Progenitor cell of endocrine pancreas (in vitro differentiated cells): ENCODE data around the gene C19orf85. TPM values are rescaled to one million over a fixed set of nuclear protein-coding genes. Genes with fewer than 3 reads are reported as not detected.
"Not testable (repeated sequence)": the region's sequence is repeated elsewhere in the genome, so short reads cannot be mapped to it uniquely, and the experiment has no call there.

ENCODE experiments used
- DNase-seq: peaks from one replicate; pipeline ENCODE4 v3.0.0; 2021; ENCODE audit warnings: low spot score; ENCODE audit not compliant: unreplicated experiment
- H3K27ac Mint-ChIP-seq: 2 replicates; pipeline ENCODE4 v1.8.0; 2021; ENCODE audit warnings: mild to moderate bottlenecking, moderate library complexity, mixed read lengths
- H3K27me3 Mint-ChIP-seq: 2 replicates; pipeline ENCODE4 v1.8.0; 2021; ENCODE audit warnings: mixed read lengths
- H3K36me3 Mint-ChIP-seq: 2 replicates; pipeline ENCODE4 v1.8.0; 2022; ENCODE audit warnings: mixed read lengths; ENCODE audit not compliant: insufficient read depth
- H3K4me1 Mint-ChIP-seq: 2 replicates; pipeline ENCODE4 v1.8.0; 2021; ENCODE audit warnings: low read depth, mixed read lengths
- H3K4me3 Mint-ChIP-seq: 2 replicates; pipeline ENCODE4 v1.8.0; 2021; ENCODE audit warnings: low read depth, mild to moderate bottlenecking, moderate library complexity, mixed read lengths
- H3K9me3 Mint-ChIP-seq: 2 replicates; pipeline ENCODE4 v1.8.0; 2021; ENCODE audit warnings: low read depth, mixed read lengths
- CTCF ChIP-seq: fragments of 200-600 bp; sonication (generic); IDR thresholded peaks from one replicate; pipeline ENCODE4 v1.5.0; 2021; ENCODE audit warnings: antibody characterized with exemption, mild to moderate bottlenecking; ENCODE audit not compliant: unreplicated experiment
- total RNA-seq: library from RNA; stranded (reverse); gene quantifications from 2 replicates; pipeline ENCODE4 v1.2.1, GENCODE V29; 2021

C19orf85 gene
- total RNA-seq, 1 donor from 2014 or later, result not detected

- H3K9me3 Mint-ChIP-seq, result peaks cover 3% of the 10 kb centered on the region
- no peaks in the 10 kb centered on the region for H3K36me3 Mint-ChIP-seq
- peaks cover 45% of the 10 kb centered on the region for H3K27me3 Mint-ChIP-seq
- H3K4me3 Mint-ChIP-seq, result no peak overlapping the region
- H3K4me1 Mint-ChIP-seq, result no peaks in the 10 kb centered on the region
- no peak overlapping the region for H3K27ac Mint-ChIP-seq
- no peak for DNase-seq
- TF ChIP-seq CTCF, result no peak
Measured at GRCh38 chr19:55503157-55503501, 38.6 kb upstream of the C19orf85 start.

GRCh38 chr19:55502197-55502952, 37.8 kb upstream of the C19orf85 start:
- Mint-ChIP-seq H3K27me3 (peaks cover 40% of the 10 kb centered on the region), H3K9me3 (peaks cover 3% of the 10 kb centered on the region), H3K27ac (no peak overlapping the region), H3K4me1 (no peaks in the 10 kb centered on the region), H3K36me3 (no peaks in the 10 kb centered on the region), H3K4me3 (no peak overlapping the region)
- no peak for DNase-seq
- no peak for TF ChIP-seq CTCF

DNA sequence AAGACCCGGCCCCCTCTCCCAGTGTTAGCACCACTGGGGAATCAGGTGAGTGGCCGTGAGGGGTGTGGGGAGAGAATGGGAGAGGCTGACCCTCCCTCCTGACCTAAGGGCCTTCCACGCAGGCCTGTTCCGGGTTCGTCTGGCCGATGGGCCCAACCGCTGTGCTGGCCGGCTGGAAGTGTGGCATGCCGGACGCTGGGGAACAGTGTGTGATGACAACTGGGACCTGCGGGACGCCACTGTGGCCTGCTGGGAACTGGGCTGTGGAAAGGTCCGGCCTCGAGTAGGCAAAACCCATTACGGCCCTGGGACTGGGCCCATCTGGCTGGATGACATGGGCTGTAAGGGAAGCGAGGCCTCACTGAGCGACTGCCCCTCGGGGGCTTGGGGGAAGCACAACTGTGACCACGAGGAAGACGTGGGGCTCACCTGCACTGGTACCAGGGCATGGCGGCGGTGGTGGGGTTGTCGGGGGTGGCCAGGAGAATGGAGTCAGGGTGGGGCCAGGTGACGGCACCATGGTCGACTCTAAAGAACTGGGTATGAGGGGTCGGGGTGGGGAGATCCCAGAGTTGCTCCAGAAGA, 35.9 kb upstream of the C19orf85 start:
- peaks cover 3% of the 10 kb centered on the region for H3K9me3 Mint-ChIP-seq
- H3K36me3 Mint-ChIP-seq, result no peaks in the 10 kb centered on the region
- no peaks in the 10 kb centered on the region for H3K4me1 Mint-ChIP-seq
- H3K27ac Mint-ChIP-seq, result no peak overlapping the region
- TF ChIP-seq CTCF, result no peak
- no peak overlapping the region for H3K4me3 Mint-ChIP-seq
- peaks cover 37% of the 10 kb centered on the region for H3K27me3 Mint-ChIP-seq
- DNase-seq, result no peak

DNA sequence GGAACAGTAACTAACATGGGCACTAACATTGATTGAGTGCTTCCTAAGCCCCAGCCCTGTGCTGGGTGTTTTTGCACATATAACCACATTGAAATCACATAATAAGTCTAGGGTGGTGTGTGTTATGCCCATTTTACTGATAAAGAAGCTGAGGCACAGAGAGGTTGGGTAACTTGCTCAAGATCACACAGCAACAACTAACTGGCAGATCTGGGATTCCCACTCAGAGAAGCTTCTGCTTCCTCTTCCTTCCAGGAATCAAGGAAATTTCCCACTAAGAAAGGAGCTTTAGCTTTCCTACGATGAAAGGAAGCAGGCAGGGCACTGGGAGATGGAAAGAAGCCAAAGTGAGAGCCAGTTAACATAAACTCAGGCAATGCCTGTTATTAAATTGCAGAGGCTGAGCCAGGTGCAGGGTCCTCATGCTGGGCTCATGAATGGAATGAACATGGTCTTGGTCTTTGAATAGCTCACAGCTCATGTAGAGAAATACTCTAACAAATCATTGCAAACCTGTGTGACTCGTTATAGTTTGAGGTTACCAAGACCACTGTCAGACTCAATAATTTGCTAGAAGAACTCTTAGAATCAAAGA, 33.8 kb upstream of the C19orf85 start:
- DNase-seq, result no peak
- no peak overlapping the region for H3K4me3 Mint-ChIP-seq
- H3K4me1 Mint-ChIP-seq, result no peaks in the 10 kb centered on the region
- no peaks in the 10 kb centered on the region for H3K36me3 Mint-ChIP-seq
- H3K27ac Mint-ChIP-seq, result no peak overlapping the region
- no peak for TF ChIP-seq CTCF
- H3K9me3 Mint-ChIP-seq, result peaks cover 3% of the 10 kb centered on the region
- peaks cover 22% of the 10 kb centered on the region for H3K27me3 Mint-ChIP-seq

GRCh38 chr19:55497763-55498162, 33.2 kb upstream of the C19orf85 start:
- TF ChIP-seq CTCF, result no peak
- H3K4me1 Mint-ChIP-seq, result no peaks in the 10 kb centered on the region
- H3K4me3 Mint-ChIP-seq, result no peak overlapping the region
- H3K27me3 Mint-ChIP-seq, result peaks cover 21% of the 10 kb centered on the region
- no peak for DNase-seq
- no peak overlapping the region for H3K27ac Mint-ChIP-seq
- no peaks in the 10 kb centered on the region for H3K9me3 Mint-ChIP-seq
- H3K36me3 Mint-ChIP-seq, result no peaks in the 10 kb centered on the region

GRCh38 chr19:55496820-55497219, 32.3 kb upstream of the C19orf85 start:
- not testable (repeated sequence) for H3K4me3 Mint-ChIP-seq, H3K27ac Mint-ChIP-seq, DNase-seq, H3K9me3 Mint-ChIP-seq, H3K36me3 Mint-ChIP-seq, H3K4me1 Mint-ChIP-seq
- H3K27me3 Mint-ChIP-seq, result peaks cover 18% of the 10 kb centered on the region
